DND-41 (cell line): ENCODE data around the gene ANAPC13.

Source experiments
- EZH2 ChIP-seq: IDR thresholded peaks from 3 replicates; pipeline ENCODE4 v1.6.1; 2012; ENCODE audit warnings: borderline replicate concordance, low read depth, mild to moderate bottlenecking, moderate library complexity, low read length, inconsistent platforms; ENCODE audit not compliant: severe bottlenecking
- TF ChIP-seq, protein P1 (sequence below): IDR thresholded peaks from 2 replicates; pipeline ENCODE4 v1.5.1; 2012; ENCODE audit warnings: borderline replicate concordance, low read length, moderate library complexity, mild to moderate bottlenecking; ENCODE audit not compliant: poor library complexity, severe bottlenecking; ENCODE audit errors: extremely low read depth

DNA sequence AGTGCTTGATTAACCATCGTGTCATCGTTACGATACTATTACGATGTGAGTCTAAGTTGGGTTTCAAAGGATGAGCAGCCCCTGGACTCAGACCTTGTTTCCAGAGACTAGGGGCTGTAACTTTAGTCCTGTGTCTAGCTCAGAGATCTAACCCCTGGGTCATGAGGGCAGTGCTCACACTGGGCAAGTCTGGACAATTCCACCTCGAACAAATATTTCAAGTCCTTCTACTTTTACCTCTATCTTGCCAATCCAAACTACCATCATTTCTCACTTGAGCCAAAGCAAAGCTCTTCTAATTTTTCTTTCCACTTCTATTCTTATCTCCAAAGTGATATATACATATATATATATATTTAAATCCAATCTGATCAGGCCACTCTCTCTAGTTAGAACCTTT is 10.8 kb downstream of the ANAPC13 start:
- TF ChIP-seq, protein P1, sequence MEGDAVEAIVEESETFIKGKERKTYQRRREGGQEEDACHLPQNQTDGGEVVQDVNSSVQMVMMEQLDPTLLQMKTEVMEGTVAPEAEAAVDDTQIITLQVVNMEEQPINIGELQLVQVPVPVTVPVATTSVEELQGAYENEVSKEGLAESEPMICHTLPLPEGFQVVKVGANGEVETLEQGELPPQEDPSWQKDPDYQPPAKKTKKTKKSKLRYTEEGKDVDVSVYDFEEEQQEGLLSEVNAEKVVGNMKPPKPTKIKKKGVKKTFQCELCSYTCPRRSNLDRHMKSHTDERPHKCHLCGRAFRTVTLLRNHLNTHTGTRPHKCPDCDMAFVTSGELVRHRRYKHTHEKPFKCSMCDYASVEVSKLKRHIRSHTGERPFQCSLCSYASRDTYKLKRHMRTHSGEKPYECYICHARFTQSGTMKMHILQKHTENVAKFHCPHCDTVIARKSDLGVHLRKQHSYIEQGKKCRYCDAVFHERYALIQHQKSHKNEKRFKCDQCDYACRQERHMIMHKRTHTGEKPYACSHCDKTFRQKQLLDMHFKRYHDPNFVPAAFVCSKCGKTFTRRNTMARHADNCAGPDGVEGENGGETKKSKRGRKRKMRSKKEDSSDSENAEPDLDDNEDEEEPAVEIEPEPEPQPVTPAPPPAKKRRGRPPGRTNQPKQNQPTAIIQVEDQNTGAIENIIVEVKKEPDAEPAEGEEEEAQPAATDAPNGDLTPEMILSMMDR: no peak
- TF ChIP-seq EZH2: no peak
